Tibial artery (tissue), 4 donors: ENCODE data around the gene TSHZ2.

Experiments
- DNase-seq, 2 donors: peaks; one replicate each; pipeline ENCODE4 v3.0.0-alpha.2; 2019
- H3K27ac ChIP-seq, 2 donors: fragments of 200-600 bp; sonication (generic) in 1 of 2; 1 replicate in 1 of 2; 2 replicates in 1 of 2; pipeline ENCODE4 v1.5.1; 2018 to 2019; ENCODE audit warnings: mild to moderate bottlenecking in 1 of 2
- H3K27me3 ChIP-seq, 2 donors: fragments of 200-600 bp; sonication (generic) in 1 of 2; one replicate each; pipeline versions ENCODE4 v1.5.1 to v1.6.0; 2016 to 2019
- H3K36me3 ChIP-seq, 3 donors: fragments of 200-600 bp; sonication (generic) in 2 of 3; one replicate each; pipeline ENCODE4 v1.5.1; 2016 to 2019; ENCODE audit warnings: mild to moderate bottlenecking in 2 of 3
- H3K4me1 ChIP-seq, 4 donors: fragments of 200-600 bp; sonication (generic) in 2 of 4; 1 replicate in 3 of 4; 2 replicates in 1 of 4; pipeline ENCODE4 v1.5.1; 2016 to 2019
- H3K4me3 ChIP-seq, 2 donors: fragments of 200-600 bp; sonication (generic) in 1 of 2; 1 replicate in 1 of 2; 2 replicates in 1 of 2; pipeline ENCODE4 v1.5.1; 2018 to 2019; ENCODE audit warnings: mild to moderate bottlenecking in 2 of 2
- H3K9me3 ChIP-seq, 3 donors: fragments of 200-600 bp; sonication (generic) in 1 of 3; one replicate each; pipeline ENCODE4 v1.5.1; 2016 to 2019
- intact Hi-C: fragments of 100-400 bp; cut with DNase I; formaldehyde crosslinking; loops from one replicate; pipeline ENCODE4 v1.15.0; 2023; ENCODE audit warnings: low total_unique reads
- TF ChIP-seq, protein P1 (sequence below), 2 experiments: fragments of 200-600 bp in 1 of 2; fragments of 450-650 bp in 1 of 2; IDR thresholded peaks; one replicate each; pipeline ENCODE4 v1.5.1; 2017 to 2019; ENCODE audit warnings: antibody characterized with exemption in 2 of 2, mild to moderate bottlenecking in 1 of 2, moderate library complexity in 1 of 2

TSHZ2 gene

DNA sequence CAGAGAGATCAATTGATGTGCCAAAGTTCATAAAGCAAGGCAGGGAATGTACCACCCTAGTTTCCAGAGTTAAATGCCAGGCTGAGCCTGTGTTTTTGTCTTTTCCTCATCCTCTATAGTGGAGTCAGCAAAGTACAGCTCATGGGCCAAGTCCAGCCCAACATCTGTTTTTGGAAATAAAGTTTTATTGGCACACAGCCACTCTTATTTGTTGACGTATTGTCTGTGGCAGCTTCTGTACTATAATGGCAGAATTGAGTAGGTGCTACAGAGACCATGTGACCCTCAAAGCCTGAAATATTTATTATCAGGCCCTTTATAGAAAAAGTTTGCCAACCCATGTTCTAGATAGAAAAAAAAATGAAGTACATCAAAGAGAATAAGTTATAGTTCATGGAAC lies 187.0 kb downstream of the TSHZ2 start:
- H3K9me3 ChIP-seq, result no peaks in the 10 kb centered on the region
- H3K4me1 ChIP-seq, result no peaks in the 10 kb centered on the region
- no peak overlapping the region for H3K4me3 ChIP-seq
- no peak for DNase-seq
- no peaks in the 10 kb centered on the region for H3K36me3 ChIP-seq
- intact Hi-C loops, result no loop called here
- no peaks in the 10 kb centered on the region for H3K27me3 ChIP-seq
- H3K27ac ChIP-seq, result no peak overlapping the region
- TF ChIP-seq, protein P1, sequence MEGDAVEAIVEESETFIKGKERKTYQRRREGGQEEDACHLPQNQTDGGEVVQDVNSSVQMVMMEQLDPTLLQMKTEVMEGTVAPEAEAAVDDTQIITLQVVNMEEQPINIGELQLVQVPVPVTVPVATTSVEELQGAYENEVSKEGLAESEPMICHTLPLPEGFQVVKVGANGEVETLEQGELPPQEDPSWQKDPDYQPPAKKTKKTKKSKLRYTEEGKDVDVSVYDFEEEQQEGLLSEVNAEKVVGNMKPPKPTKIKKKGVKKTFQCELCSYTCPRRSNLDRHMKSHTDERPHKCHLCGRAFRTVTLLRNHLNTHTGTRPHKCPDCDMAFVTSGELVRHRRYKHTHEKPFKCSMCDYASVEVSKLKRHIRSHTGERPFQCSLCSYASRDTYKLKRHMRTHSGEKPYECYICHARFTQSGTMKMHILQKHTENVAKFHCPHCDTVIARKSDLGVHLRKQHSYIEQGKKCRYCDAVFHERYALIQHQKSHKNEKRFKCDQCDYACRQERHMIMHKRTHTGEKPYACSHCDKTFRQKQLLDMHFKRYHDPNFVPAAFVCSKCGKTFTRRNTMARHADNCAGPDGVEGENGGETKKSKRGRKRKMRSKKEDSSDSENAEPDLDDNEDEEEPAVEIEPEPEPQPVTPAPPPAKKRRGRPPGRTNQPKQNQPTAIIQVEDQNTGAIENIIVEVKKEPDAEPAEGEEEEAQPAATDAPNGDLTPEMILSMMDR (IDR thresholded peaks at IDR 0.05), result no peak

DNA sequence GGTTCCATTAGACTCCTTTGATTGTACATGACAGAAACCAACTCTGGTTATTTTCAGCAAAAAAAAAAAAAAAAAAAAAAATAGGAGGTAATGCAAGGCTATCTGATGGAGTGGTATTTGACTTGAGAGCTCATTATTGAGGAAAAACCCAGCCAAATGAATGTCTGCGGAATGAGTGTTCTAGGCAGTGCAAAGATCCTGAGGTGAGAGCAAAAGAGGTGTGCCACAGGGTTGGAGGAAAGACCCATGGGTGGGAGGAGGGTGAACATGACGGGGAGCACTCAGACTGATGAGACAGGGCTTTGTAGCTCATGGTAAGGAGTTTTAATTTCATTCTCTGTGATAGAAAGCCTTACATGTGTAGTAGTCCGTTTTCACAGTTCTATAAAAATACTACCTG lies 188.9 kb downstream of the TSHZ2 start:
- Histone ChIP-seq H3K9me3 (no peaks in the 10 kb centered on the region), H3K4me1 (no peaks in the 10 kb centered on the region), H3K36me3 (no peaks in the 10 kb centered on the region), H3K27me3 (no peaks in the 10 kb centered on the region), H3K27ac (no peak overlapping the region), H3K4me3 (no peak overlapping the region)
- intact Hi-C loops, result no loop called here
- TF ChIP-seq, protein P1 (IDR thresholded peaks at IDR 0.05), result no peak
- DNase-seq, result no peak

DNA sequence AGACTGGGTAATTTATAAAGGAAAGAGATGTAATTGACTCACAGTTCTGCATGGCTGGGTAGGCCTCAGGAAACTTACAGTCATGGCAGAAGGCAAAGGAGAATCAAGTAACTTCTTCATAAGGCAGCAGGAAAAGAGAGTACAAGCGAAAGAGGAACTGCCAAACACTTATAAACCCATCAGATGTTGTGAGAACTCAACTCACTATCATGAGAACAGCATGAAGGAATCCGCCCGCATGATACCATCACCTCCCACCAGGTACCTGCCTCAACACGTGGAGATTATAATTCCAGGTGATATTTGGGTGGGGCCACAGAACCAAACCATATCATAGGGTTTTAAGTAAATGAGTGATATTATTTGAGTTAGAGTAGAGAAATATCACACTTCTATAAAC lies 189.3 kb downstream of the TSHZ2 start:
- Histone ChIP-seq H3K27me3 (no peaks in the 10 kb centered on the region), H3K4me3 (no peak overlapping the region), H3K4me1 (no peaks in the 10 kb centered on the region), H3K9me3 (no peaks in the 10 kb centered on the region), H3K36me3 (no peaks in the 10 kb centered on the region), H3K27ac (no peak overlapping the region)
- intact Hi-C loops, result no loop called here
- DNase-seq, result no peak
- TF ChIP-seq, protein P1 (IDR thresholded peaks at IDR 0.05), result no peak

DNA sequence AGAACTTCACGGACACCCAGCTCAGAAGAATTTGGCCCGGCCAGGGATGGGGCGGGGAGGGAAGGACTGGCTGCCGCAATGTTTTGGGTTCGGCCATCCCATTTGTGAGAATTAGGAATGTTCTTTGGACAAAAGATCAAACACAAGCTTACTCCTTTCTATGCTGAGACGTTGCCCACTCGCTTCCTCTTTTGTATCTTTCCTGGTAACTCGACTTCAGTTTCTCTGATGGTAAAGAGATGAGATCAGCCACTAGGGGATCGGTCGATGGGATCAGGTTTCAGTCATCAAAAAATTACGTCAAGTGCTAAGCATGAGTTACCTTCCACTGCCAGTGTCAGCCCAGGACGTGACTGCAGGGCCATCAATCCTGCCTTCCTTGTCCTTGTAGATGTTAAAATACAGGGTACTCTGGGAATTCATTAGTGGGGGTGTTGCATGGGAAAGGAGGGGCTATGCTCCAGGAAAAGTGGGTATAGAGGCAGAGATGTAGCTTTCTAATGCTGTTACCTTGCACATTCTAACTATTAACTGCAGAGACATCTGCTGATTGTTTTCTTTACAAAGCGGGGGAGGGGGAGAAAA lies 190.2 kb downstream of the TSHZ2 start:
- TF ChIP-seq, protein P1 (IDR thresholded peaks at IDR 0.05), result no peak
- intact Hi-C loops, result no loop called here
- H3K4me3 ChIP-seq, result no peak overlapping the region
- H3K27me3 ChIP-seq, result no peaks in the 10 kb centered on the region
- no peaks in the 10 kb centered on the region for H3K36me3 ChIP-seq
- peak in 1 of 2 donors; percentile 34 for DNase-seq
- no peak overlapping the region for H3K27ac ChIP-seq
- H3K4me1 ChIP-seq, result no peaks in the 10 kb centered on the region
- H3K9me3 ChIP-seq, result no peaks in the 10 kb centered on the region

DNA sequence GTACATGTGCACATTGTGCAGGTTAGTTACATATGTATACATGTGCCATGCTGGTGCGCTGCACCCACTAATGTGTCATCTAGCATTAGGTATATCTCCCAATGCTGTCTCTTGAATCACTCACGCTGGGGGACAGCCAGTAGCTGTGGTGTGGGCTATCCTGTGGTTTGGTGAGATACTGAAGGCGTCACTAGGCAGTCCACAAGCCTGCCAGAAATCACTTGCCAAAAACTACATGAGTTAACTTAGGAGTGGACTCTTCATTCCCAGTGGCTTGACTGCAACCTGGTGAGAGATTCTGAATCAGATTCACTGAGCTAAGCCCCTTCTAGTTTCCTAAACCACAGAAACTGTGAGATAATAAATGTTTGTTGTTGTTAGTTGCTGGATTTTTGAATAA lies 191.3 kb downstream of the TSHZ2 start:
- H3K9me3 ChIP-seq, result no peaks in the 10 kb centered on the region
- DNase-seq, result peak in 1 of 2 donors; percentile 36
- no peak overlapping the region for H3K27ac ChIP-seq
- no peaks in the 10 kb centered on the region for H3K4me1 ChIP-seq
- no peaks in the 10 kb centered on the region for H3K36me3 ChIP-seq
- no peak overlapping the region for H3K4me3 ChIP-seq
- intact Hi-C loops, result no loop called here
- H3K27me3 ChIP-seq, result no peaks in the 10 kb centered on the region
- TF ChIP-seq, protein P1 (IDR thresholded peaks at IDR 0.05), result no peak

DNA sequence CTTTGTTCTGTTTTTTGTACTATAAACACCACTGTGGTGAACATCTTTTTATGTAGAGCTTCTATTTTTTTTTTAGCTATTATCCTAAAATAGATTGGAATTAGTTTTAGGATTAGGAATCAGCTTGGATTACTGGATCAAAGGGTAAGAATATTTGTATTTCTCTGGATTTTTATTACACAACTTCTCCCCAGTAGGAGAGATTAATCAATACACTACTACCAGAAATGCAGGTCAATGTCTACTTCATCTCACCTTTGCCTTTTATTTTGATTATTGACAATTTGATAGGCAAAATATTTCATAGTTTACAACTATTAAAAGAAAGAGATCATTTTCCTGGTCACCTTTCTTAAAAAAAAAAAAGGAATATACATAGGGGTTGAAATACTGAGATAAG lies 191.9 kb downstream of the TSHZ2 start:
- Histone ChIP-seq H3K4me3 (no peak overlapping the region), H3K27me3 (no peaks in the 10 kb centered on the region), H3K27ac (no peak overlapping the region), H3K36me3 (no peaks in the 10 kb centered on the region), H3K4me1 (no peaks in the 10 kb centered on the region), H3K9me3 (no peaks in the 10 kb centered on the region)
- intact Hi-C loops, result no loop called here
- DNase-seq, result no peak
- TF ChIP-seq, protein P1 (IDR thresholded peaks at IDR 0.05), result no peak
